ENCODE measurements around the gene SRGAP3. TPM values are rescaled to one million over a fixed set of nuclear protein-coding genes. Genes with fewer than 3 reads are reported as not detected.
A peak's percentile ranks its signal among the peaks of the same experiment; 100 is the strongest.

SRGAP3 gene
- total and polyA plus RNA-seq, 10 of the 15 experiments (the other 5 are each of a cell fraction or from before 2014, with no cell fraction given) = 0.32 to 1.7 (median 0.99) TPM

GRCh38 chr3:9168241-9168741 lies 81.2 kb downstream of the SRGAP3 start (continued):
- TF ChIP-seq, protein P1, sequence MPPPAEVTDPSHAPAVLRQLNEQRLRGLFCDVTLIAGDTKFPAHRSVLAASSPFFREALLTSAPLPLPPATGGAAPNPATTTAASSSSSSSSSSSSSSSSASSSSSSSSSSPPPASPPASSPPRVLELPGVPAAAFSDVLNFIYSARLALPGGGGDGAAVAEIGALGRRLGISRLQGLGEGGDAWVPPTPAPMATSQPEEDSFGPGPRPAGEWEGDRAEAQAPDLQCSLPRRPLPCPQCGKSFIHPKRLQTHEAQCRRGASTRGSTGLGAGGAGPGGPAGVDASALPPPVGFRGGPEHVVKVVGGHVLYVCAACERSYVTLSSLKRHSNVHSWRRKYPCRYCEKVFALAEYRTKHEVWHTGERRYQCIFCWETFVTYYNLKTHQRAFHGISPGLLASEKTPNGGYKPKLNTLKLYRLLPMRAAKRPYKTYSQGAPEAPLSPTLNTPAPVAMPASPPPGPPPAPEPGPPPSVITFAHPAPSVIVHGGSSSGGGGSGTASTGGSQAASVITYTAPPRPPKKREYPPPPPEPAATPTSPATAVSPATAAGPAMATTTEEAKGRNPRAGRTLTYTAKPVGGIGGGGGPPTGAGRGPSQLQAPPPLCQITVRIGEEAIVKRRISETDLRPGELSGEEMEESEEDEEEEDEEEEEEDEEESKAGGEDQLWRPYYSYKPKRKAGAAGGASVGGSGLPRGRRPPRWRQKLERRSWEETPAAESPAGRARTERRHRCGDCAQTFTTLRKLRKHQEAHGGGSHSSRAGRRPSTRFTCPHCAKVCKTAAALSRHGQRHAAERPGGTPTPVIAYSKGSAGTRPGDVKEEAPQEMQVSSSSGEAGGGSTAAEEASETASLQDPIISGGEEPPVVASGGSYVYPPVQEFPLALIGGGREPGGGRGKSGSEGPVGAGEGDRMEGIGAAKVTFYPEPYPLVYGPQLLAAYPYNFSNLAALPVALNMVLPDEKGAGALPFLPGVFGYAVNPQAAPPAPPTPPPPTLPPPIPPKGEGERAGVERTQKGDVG (CRISPR knock-in tag; IDR thresholded peaks at IDR 0.05) = no peak
- TF ChIP-seq RFX5 (IDR thresholded peaks at IDR 0.05; ENCODE audit: low read depth, low read length) = peak; percentile 64; the same call in 1 of the 2 replicates
- no peak for TF ChIP-seq KLF5 (IDR thresholded peaks at IDR 0.05; ENCODE audit: partially characterized antibody)
- TF ChIP-seq GATAD2B (conservative IDR thresholded peaks at IDR 0.05; ENCODE audit: low read depth) = no peak
- TF ChIP-seq E2F4 (IDR thresholded peaks at IDR 0.05; ENCODE audit: low read depth, low read length) = no peak
- TF ChIP-seq, protein P2, sequence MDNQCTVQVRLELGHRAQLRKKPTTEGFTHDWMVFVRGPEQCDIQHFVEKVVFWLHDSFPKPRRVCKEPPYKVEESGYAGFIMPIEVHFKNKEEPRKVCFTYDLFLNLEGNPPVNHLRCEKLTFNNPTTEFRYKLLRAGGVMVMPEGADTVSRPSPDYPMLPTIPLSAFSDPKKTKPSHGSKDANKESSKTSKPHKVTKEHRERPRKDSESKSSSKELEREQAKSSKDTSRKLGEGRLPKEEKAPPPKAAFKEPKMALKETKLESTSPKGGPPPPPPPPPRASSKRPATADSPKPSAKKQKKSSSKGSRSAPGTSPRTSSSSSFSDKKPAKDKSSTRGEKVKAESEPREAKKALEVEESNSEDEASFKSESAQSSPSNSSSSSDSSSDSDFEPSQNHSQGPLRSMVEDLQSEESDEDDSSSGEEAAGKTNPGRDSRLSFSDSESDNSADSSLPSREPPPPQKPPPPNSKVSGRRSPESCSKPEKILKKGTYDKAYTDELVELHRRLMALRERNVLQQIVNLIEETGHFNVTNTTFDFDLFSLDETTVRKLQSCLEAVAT (IDR thresholded peaks at IDR 0.05) = no peak
- no peak for TF ChIP-seq ZNF687 (IDR thresholded peaks at IDR 0.05)
- no peak; the same call in none of the 2 replicates for TF ChIP-seq RAD51 (IDR thresholded peaks at IDR 0.05)
- peak; percentile 68 for TF ChIP-seq NFIC (IDR thresholded peaks at IDR 0.05; ENCODE audit: low read depth, low read length)
- no peak for TF ChIP-seq ESRRA (IDR thresholded peaks at IDR 0.05; ENCODE audit: low read length)
- no peak for TF ChIP-seq SIN3A (IDR thresholded peaks at IDR 0.05; ENCODE audit: low read depth, low read length)
- TF ChIP-seq GABPA (IDR thresholded peaks at IDR 0.05; ENCODE audit: low read depth) = peak; percentile 58; the same call in 1 of the 2 replicates
- TF ChIP-seq EED (IDR thresholded peaks at IDR 0.05; ENCODE audit: low read depth) = peak; percentile 69
- peak; percentile 65; the same call in 1 of the 2 replicates for TF ChIP-seq IKZF1 (conservative IDR thresholded peaks at IDR 0.05)
- TF ChIP-seq PML (IDR thresholded peaks at IDR 0.05; ENCODE audit: low read length) = no peak
- TF ChIP-seq, protein P3, sequence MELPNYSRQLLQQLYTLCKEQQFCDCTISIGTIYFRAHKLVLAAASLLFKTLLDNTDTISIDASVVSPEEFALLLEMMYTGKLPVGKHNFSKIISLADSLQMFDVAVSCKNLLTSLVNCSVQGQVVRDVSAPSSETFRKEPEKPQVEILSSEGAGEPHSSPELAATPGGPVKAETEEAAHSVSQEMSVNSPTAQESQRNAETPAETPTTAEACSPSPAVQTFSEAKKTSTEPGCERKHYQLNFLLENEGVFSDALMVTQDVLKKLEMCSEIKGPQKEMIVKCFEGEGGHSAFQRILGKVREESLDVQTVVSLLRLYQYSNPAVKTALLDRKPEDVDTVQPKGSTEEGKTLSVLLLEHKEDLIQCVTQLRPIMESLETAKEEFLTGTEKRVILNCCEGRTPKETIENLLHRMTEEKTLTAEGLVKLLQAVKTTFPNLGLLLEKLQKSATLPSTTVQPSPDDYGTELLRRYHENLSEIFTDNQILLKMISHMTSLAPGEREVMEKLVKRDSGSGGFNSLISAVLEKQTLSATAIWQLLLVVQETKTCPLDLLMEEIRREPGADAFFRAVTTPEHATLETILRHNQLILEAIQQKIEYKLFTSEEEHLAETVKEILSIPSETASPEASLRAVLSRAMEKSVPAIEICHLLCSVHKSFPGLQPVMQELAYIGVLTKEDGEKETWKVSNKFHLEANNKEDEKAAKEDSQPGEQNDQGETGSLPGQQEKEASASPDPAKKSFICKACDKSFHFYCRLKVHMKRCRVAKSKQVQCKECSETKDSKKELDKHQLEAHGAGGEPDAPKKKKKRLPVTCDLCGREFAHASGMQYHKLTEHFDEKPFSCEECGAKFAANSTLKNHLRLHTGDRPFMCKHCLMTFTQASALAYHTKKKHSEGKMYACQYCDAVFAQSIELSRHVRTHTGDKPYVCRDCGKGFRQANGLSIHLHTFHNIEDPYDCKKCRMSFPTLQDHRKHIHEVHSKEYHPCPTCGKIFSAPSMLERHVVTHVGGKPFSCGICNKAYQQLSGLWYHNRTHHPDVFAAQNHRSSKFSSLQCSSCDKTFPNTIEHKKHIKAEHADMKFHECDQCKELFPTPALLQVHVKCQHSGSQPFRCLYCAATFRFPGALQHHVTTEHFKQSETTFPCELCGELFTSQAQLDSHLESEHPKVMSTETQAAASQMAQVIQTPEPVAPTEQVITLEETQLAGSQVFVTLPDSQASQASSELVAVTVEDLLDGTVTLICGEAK (IDR thresholded peaks at IDR 0.05; ENCODE audit: borderline replicate concordance) = no peak
